Gastrocnemius medialis (tissue), 4 donors: ENCODE results near the gene SNX32. TPM values are rescaled to one million over a fixed set of nuclear protein-coding genes. Genes with fewer than 3 reads are reported as not detected.

Experiments
- ATAC-seq, 2 donors: fragments of 150-250 bp; one replicate each; pipeline ENCODE4 v1.9.1; 2016
- DNase-seq, 2 donors: peaks; one replicate each; pipeline ENCODE4 v3.0.0-alpha.2; 2019
- H3K27ac ChIP-seq, 4 donors: fragments of 200-600 bp; sonication (generic); 1 replicate in 1 of 4; 2 replicates in 3 of 4; pipeline ENCODE4 v1.5.1; 2016 to 2018; ENCODE audit warnings: mild to moderate bottlenecking in 2 of 4, moderate library complexity in 1 of 4
- H3K27me3 ChIP-seq, 3 donors: fragments of 200-600 bp; sonication (generic) in 2 of 3; 1 replicate in 1 of 3; 2 replicates in 2 of 3; pipeline versions ENCODE4 v1.5.1 to v1.6.0; 2016 to 2019; ENCODE audit warnings: mild to moderate bottlenecking in 1 of 3, moderate library complexity in 1 of 3
- H3K36me3 ChIP-seq, 2 donors: fragments of 200-600 bp; sonication (generic) in 1 of 2; one replicate each; pipeline ENCODE4 v1.5.1; 2017 to 2018
- H3K4me1 ChIP-seq, 2 donors: fragments of 200-600 bp; sonication (generic) in 1 of 2; one replicate each; pipeline ENCODE4 v1.5.1; 2016 to 2017; ENCODE audit warnings: mild to moderate bottlenecking in 2 of 2
- H3K4me3 ChIP-seq, 4 donors: fragments of 200-600 bp; sonication (generic) in 3 of 4; 1 replicate in 1 of 4; 2 replicates in 3 of 4; pipeline ENCODE4 v1.5.1; 2016 to 2019; ENCODE audit warnings: mild to moderate bottlenecking in 2 of 4
- H3K9me3 ChIP-seq, 3 donors: fragments of 200-600 bp; sonication (generic) in 2 of 3; 1 replicate in 1 of 3; 2 replicates in 2 of 3; pipeline ENCODE4 v1.5.1; 2016 to 2019
- POLR2A ChIP-seq, 2 donors: fragments of 450-650 bp; IDR thresholded peaks; one replicate each; pipeline ENCODE4 v1.6.1; 2017; ENCODE audit warnings: antibody characterized with exemption in 2 of 2, mild to moderate bottlenecking in 2 of 2, moderate library complexity in 2 of 2
- in situ Hi-C, 4 donors: fragments of 200-750 bp; cut with MboI; loops; one replicate each; pipeline versions ENCODE4 v1.15.0 to v1.8.0; 2017; ENCODE audit warnings: low sequenced_read_pairs in 4 of 4
- intact Hi-C: fragments of 100-400 bp; cut with DNase I; formaldehyde crosslinking; loops from one replicate; pipeline ENCODE4 v1.15.1; 2023; ENCODE audit warnings: low total_unique reads
- total RNA-seq, 4 donors: library from RNA; depleted of rRNA; stranded (reverse); fragments of >200 nt; gene quantifications; one replicate each; pipeline versions ENCODE4 v1.1.0 to v1.2.3, GENCODE V29; 2016
- TF ChIP-seq, protein P1 (sequence below), 5 experiments: fragments of 450-650 bp in 3 of 5; fragments of 200-600 bp in 2 of 5; sonication (generic) in 2 of 5; IDR thresholded peaks in 4 of 5; conservative IDR thresholded peaks in 1 of 5; 1 replicate in 4 of 5; 2 replicates in 1 of 5; pipeline ENCODE4 v1.5.1; 2016 to 2019; ENCODE audit warnings: antibody characterized with exemption in 5 of 5, mild to moderate bottlenecking in 3 of 5, moderate library complexity in 3 of 5

The SNX32 gene
- total RNA-seq, 4 donors from 2014 or later = 0.11 TPM; not detected in 3

- in situ Hi-C loops (no loop called here), intact Hi-C loops (loop anchor here (1.0 to 5.0 kb wide), 7 partner anchors 30 to 624 kb away; partner anchors contain the start of genes AP5B1, DPP3, FIBP and KAT5)
- no peaks in the 10 kb centered on the region for H3K27me3 ChIP-seq
- TF ChIP-seq, protein P1, sequence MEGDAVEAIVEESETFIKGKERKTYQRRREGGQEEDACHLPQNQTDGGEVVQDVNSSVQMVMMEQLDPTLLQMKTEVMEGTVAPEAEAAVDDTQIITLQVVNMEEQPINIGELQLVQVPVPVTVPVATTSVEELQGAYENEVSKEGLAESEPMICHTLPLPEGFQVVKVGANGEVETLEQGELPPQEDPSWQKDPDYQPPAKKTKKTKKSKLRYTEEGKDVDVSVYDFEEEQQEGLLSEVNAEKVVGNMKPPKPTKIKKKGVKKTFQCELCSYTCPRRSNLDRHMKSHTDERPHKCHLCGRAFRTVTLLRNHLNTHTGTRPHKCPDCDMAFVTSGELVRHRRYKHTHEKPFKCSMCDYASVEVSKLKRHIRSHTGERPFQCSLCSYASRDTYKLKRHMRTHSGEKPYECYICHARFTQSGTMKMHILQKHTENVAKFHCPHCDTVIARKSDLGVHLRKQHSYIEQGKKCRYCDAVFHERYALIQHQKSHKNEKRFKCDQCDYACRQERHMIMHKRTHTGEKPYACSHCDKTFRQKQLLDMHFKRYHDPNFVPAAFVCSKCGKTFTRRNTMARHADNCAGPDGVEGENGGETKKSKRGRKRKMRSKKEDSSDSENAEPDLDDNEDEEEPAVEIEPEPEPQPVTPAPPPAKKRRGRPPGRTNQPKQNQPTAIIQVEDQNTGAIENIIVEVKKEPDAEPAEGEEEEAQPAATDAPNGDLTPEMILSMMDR (IDR thresholded peaks at IDR 0.05 in 4 of 5, conservative IDR thresholded peaks at IDR 0.05 in 1 of 5) = no peak
- TF ChIP-seq POLR2A (IDR thresholded peaks at IDR 0.05) = no peak
- peaks cover 32 to 37% of the 10 kb centered on the region in 2 donors for H3K4me1 ChIP-seq
- DNase-seq (no peak), ATAC-seq (peak in 1 of 2 donors; percentile 5)
- peak overlapping the region; percentile 88 to 98 (median 91) for H3K4me3 ChIP-seq
- H3K9me3 ChIP-seq = no peaks in the 10 kb centered on the region
- H3K27ac ChIP-seq = peak overlapping the region; percentile 95 to 99 (median 96)
- peaks cover 0 to 46% of the 10 kb centered on the region in 2 donors for H3K36me3 ChIP-seq
These were observed 24.9 kb downstream of the SNX32 start for GRCh38 chr11:65858681-65859087.

DNA sequence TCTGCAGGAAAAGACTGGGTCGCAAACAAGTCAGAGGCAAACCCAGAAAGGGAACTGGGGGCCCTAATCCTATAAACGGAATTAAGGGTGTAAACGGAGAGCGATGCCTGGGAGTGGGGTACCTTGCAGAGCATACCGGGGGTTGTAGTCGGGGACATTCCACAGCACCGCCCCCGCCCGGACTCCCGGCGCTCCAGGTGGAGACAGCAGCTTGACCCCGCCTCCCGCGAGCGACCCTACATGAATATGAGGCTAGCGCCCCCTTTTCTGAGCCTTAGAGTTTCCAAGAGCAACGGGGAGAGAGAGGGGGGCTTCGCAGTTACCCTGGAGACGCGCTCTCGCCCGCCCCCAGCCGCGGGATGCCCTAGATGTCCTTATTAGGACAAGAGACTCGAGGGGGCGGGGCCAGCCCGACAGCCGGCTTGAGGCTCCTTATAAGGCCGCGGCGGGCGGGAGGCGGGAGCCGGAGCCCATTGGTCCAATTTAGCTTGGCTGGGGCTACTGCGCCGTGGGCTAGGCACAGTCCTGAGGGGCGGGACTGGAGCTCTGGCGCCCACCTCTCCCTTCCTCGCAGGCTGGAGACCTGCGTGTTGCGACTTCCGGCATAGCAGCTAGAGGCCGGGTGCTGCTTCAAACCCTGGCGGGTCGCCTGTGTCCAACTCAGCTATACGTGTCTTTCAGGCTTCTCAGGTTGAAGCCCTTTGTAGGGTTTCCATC lies 25.5 kb downstream of the SNX32 start:
- H3K4me1 ChIP-seq = peaks cover 32 to 37% of the 10 kb centered on the region in 2 donors
- intact Hi-C loops (loop anchor here (1.0 to 5.0 kb wide), 6 partner anchors 29 to 623 kb away; partner anchors contain the start of genes AP5B1, DPP3, FIBP and KAT5), in situ Hi-C loops (no loop called here)
- DNase-seq = peak; percentile 97 to 99
- TF ChIP-seq, protein P1 (IDR thresholded peaks at IDR 0.05 in 4 of 5, conservative IDR thresholded peaks at IDR 0.05 in 1 of 5) = no peak
- peak; percentile 95 to 97 for TF ChIP-seq POLR2A (IDR thresholded peaks at IDR 0.05)
- peaks cover 0 to 46% of the 10 kb centered on the region in 2 donors for H3K36me3 ChIP-seq
- peak; percentile 54 to 55 for ATAC-seq
- H3K4me3 ChIP-seq = peak overlapping the region; percentile 88 to 98 (median 91)
- H3K27me3 ChIP-seq = no peaks in the 10 kb centered on the region
- H3K27ac ChIP-seq = peak overlapping the region; percentile 95 to 99 (median 96)
- H3K9me3 ChIP-seq = no peaks in the 10 kb centered on the region

DNA sequence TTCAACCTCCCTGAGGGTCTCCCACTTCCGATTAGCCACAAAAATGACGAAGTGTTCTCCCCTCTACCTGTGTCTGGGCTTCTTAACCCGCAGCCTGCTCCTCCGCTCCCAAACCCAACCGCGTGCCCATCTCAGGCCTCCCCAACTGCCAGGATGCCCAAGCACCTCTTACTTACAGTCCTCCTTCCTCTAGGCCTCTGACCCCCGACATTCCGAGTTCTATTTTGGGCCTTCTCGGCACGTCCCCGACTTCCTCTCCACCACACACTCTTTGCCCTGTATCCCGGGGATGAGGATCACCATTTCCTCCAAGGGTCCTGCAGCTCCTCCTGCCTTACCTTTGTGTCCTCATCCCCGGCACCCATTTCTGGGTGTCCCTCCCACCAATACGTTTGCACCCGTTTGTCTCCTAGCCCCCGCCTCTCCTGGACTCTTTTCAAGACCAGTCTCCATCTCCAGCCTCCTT lies 26.1 kb downstream of the SNX32 start:
- DNase-seq = no peak
- intact Hi-C loops = loop anchor here (1.0 to 5.0 kb wide), 8 partner anchors 13 to 622 kb away; partner anchors contain the start of genes AP5B1, DPP3, FIBP and KAT5
- Histone ChIP-seq H3K27ac (peak overlapping the region; percentile 95 to 99 (median 96)), H3K36me3 (peaks cover 0 to 46% of the 10 kb centered on the region in 2 donors), H3K9me3 (no peaks in the 10 kb centered on the region), H3K27me3 (no peaks in the 10 kb centered on the region), H3K4me1 (peaks cover 32 to 37% of the 10 kb centered on the region in 2 donors), H3K4me3 (peak overlapping the region; percentile 88 to 98 (median 90))
- in situ Hi-C loops = no loop called here
- peak; percentile 4 to 12 for ATAC-seq
- no peak for TF ChIP-seq POLR2A (IDR thresholded peaks at IDR 0.05)
- TF ChIP-seq, protein P1 (IDR thresholded peaks at IDR 0.05 in 4 of 5, conservative IDR thresholded peaks at IDR 0.05 in 1 of 5) = no peak

DNA sequence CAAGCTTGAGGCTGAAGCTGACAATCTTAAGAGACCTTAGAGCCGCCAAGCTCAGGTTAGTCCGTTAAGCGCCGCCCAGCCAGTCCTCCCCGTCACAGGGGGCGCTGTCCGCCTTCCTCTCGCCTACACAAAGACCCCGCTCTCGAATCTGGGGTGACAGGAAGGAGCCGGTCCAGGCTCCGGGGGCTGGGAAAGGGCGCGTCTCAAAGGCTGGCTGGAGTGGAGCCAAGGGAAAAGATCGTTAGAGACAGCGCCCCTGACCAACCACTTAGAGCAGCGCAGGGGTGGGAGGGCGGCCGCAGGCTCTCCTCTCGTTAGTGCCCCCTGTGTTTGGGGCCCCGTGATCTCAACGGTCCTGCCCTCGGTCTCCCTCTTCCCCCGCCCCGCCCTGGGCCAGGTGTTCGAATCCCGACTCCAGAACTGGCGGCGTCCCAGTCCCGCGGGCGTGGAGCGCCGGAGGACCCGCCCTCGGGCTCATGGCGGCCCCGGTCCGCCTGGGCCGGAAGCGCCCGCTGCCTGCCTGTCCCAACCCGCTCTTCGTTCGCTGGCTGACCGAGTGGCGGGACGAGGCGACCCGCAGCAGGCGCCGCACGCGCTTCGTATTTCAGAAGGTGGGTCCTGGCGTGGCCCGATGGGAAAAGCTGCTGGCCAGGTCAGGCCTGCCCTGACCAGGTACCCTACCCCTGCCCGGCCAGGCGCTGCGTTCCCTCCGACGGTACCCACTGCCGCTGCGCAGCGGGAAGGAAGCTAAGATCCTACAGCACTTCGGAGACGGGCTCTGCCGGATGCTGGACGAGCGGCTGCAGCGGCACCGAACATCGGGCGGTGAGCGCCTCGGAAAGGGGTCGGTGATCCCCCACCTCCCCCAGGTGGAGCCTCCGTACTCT lies 26.8 kb downstream of the SNX32 start, which contains the start of gene MUS81:
MUS81 (plus strand) TSS at position 156 of the 887 bp plus-strand sequence; CDS start at position 477, 321 bp downstream.
- in situ Hi-C loops (no loop called here), intact Hi-C loops (loop anchor here (1.0 to 2.0 kb wide), 2 partner anchors 13 to 100 kb away; partner anchors contain the start of gene SART1)

More for the DNA sequence above, 26.8 kb downstream of the SNX32 start, which contains the start of gene MUS81:
- Histone ChIP-seq H3K4me1 (peaks cover 32 to 35% of the 10 kb centered on the region in 2 donors), H3K9me3 (no peaks in the 10 kb centered on the region), H3K36me3 (peaks cover 0 to 46% of the 10 kb centered on the region in 2 donors), H3K27ac (peak within 1 kb of the TSS; percentile 95 to 99 (median 96)), H3K4me3 (peak within 1 kb of the TSS; percentile 88 to 98 (median 91)), H3K27me3 (no peaks in the 10 kb centered on the region)
- DNase-seq (peak; percentile 94 to 97), ATAC-seq (peak; percentile 68 to 69)
- TF ChIP-seq, protein P1 (IDR thresholded peaks at IDR 0.05 in 4 of 5, conservative IDR thresholded peaks at IDR 0.05 in 1 of 5) = peak; percentile 84 to 91 (median 90)
- peak; percentile 76 for TF ChIP-seq POLR2A (IDR thresholded peaks at IDR 0.05)
